GM12801 (cell line): ENCODE measurements around the gene RSPH9.

Experiments used
- TF ChIP-seq, protein P1 (sequence below): IDR thresholded peaks from one replicate; pipeline ENCODE4 v1.5.1; 2011; ENCODE audit warnings: control low read depth; ENCODE audit not compliant: insufficient read length; ENCODE audit errors: extremely low read depth

The RSPH9 gene

DNA sequence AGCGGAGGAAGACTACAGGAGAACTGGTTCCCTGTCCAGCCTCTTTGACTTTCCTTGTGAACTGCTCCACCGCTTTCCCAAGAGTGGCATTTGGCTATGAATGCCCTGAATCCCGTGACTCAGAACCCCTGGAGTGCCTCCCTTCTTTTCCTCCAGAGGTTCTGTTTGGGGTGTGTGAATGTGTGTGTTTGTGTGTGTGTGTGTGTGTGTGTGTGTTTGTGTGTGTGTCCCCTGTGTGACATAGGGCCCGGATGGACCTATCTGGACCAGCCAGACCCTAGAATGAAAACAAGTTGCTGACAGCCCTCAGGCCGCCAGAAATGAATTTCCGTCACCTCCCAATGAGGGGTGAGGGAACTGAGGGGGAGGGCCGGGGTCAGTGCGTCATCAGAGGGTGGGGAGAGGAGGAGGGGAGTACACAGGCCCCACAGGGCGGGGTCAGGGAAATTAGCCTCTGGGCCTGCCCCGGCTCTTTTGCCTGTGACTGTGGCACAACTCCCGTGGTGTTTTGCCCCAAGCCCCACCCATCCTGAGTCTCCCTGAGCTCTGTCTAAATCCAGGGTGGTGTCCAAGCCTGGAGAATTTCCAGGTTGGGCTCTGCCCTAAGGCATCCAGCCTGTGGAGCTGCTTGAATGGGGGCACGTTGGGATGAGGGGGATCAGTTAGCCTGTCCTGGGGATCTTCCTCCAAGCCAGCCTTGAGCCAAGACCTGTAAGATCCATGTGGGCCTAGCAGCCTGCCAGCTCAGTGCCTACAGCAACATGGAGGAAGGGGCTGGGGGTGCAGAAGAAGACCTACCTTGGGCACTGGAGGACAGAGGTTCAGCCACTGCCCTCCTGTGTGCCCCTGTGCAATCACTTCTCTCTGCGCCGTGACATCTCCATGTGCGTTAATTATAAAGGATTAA lies 58.0 kb downstream of the RSPH9 start:
- TF ChIP-seq, protein P1, sequence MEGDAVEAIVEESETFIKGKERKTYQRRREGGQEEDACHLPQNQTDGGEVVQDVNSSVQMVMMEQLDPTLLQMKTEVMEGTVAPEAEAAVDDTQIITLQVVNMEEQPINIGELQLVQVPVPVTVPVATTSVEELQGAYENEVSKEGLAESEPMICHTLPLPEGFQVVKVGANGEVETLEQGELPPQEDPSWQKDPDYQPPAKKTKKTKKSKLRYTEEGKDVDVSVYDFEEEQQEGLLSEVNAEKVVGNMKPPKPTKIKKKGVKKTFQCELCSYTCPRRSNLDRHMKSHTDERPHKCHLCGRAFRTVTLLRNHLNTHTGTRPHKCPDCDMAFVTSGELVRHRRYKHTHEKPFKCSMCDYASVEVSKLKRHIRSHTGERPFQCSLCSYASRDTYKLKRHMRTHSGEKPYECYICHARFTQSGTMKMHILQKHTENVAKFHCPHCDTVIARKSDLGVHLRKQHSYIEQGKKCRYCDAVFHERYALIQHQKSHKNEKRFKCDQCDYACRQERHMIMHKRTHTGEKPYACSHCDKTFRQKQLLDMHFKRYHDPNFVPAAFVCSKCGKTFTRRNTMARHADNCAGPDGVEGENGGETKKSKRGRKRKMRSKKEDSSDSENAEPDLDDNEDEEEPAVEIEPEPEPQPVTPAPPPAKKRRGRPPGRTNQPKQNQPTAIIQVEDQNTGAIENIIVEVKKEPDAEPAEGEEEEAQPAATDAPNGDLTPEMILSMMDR: no peak

DNA sequence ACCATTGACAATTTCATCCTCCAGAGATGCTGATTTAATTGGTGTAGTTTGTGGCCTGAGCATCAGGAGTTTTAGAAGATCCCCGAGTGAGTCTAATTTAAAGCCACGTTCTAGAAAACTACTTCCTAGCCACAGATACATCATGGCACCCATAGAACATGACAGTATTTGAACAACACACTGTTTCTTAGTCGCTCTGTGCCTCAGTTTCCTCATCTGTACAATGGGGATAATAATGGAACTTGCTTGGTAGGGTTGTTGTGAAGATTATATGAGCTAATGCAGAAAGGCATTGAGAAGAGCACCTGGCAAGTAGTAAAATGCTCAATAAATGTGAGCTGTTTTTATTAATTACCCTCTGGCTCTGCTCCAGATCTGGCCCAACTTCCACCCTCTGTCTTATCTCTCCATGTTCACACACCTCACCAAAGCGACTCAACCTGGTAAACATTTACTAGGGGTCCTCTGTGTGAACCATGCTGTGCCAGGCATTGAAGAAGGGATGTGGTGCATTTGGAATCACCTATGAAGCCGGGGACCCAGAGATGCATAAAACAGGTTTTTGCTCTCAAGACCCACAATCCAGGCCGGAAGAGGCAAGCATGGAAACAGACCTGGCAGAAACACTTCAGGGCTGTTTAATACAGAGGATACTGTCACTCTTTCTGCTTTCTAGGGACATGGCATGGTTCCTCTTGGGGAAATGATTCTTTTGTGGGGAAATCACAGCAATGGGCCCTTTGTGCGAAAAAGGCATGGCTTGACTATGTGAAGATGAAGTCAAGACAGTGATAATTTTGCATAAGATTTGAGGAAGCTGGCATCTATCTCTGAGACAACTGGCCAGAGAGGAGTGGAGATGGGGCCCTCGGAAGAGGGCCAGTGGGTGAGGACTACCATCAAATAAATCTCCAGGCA lies 58.9 kb downstream of the RSPH9 start:
- TF ChIP-seq, protein P1: no peak

DNA sequence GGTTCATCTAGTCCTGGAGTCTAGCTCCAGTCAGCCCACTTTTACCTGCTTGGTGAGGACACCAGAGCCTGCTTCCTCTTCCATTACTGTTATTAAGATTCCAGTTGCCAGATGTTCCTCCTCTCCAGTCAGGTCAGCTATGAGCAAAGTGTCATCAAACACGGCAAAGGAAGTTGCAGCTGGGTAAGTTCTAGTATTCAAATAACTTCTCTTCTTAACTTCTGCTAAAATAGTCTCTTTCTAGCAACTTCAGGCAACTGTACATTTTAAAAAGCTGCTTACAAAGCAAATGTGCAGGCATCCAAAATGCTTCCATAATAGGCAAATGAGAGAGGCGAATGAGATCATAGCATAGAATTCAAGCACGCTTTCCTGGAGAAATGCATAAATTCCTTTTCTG lies 61.2 kb downstream of the RSPH9 start:
- TF ChIP-seq, protein P1: no peak

DNA sequence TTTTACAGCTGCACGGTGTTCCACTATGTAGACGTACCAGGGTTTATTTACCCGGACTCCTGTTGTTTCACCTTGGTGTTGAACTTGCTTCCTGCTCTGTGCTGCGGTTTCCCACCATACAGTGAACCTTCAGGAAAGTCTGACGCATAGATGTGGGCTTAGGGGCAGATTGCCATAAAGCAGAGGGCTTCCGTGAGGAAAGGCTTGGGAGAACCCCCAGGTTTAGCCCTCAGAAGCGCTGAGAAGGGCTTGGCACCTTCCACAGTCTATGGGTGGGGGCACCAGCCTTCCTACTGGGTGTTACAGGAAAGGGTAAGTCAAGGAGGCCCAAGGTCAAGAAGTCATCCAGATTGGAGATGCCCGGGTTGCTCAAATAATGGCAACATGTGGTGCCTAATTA lies 62.0 kb downstream of the RSPH9 start:
- TF ChIP-seq, protein P1: no peak

DNA sequence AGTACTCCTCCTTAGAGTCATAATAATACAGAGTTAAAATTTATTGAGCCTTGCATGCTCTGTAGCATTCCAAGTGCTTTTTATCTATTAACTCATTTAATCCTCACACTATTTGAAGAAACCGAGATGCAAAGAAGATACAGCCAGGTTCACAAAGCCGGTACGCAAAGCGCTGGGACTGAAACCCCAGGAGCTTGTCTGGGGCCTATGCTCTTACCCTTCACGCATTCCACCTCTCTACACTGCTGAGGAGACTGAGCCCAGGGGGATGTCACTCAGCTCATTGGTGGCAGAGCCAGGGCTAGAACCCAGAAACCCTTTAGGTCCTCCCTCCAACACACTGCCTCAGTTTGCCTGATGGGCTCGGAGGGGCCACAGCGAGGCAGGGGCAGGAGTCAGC lies 62.4 kb downstream of the RSPH9 start:
- TF ChIP-seq, protein P1: no peak

DNA sequence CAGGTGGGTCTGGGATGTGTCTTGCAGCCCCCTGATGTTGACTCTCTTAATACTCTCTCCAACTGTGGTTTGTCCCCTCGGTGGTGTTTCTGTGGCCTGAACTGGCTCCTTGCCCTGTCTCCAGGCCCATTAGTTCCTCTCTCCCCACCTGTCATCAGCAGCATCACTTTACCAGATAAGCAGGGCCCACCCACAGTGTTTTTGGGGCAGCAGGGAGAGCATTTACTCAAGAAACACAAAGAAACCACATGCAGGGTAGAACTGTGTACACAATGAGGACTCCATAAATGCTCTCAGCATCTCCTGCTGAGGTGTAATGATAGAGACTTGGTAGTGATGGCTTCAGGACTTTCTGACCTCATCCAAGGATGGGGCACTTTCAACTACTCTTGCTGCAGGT lies 62.9 kb downstream of the RSPH9 start:
- TF ChIP-seq, protein P1: no peak
